GM18907 (cell line): Measurements from ENCODE around the gene OSBPL2.

Experiments
- ATAC-seq: cut with Tn5 transposase; IDR thresholded peaks from one replicate; pipeline ENCODE4 v1.9.1; 2021; ENCODE audit warnings: mild to moderate bottlenecking, moderate library complexity; ENCODE audit not compliant: unreplicated experiment

Gene OSBPL2

DNA sequence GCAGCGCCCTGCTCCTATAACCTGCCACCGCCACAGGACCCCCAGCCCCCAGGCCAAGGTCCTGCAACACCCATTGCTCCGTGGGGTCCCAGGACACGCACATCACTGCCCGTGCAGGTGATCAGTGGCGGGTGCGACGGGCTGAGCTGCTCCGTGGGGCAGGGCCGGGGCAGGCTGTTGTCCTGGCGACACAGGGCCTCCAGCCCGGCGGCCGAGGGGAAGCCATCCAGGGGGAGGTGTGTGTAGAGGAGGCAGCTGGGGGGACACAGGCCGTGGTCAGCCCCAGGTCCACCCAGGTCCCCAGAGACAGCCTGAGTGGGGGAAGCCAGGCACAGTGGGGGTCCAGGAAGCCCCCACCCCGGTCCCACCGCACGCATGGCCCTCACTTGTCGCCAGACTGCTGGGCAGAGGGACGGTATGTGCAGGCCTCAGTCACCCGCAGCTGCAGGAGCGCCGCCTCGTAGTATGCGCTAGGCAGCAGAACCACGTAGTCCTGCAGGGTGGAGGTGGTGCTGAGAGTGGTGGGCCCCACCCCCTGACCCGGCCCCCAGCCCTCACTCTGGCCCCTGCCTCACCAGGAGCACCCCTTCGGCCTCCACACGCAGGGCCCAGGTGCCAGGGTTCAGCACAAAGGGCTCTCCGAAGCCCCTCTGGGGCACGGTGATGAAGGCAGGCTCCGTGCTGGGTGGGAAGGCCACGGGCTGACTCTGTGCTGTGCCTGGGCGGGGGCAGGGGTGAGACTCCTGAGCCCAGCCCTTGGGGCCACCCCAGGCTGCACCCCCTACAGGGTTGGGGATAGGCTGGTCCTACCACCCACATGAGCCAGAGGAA lies 94.9 kb downstream of the OSBPL2 start:
- ATAC-seq = no peak

DNA sequence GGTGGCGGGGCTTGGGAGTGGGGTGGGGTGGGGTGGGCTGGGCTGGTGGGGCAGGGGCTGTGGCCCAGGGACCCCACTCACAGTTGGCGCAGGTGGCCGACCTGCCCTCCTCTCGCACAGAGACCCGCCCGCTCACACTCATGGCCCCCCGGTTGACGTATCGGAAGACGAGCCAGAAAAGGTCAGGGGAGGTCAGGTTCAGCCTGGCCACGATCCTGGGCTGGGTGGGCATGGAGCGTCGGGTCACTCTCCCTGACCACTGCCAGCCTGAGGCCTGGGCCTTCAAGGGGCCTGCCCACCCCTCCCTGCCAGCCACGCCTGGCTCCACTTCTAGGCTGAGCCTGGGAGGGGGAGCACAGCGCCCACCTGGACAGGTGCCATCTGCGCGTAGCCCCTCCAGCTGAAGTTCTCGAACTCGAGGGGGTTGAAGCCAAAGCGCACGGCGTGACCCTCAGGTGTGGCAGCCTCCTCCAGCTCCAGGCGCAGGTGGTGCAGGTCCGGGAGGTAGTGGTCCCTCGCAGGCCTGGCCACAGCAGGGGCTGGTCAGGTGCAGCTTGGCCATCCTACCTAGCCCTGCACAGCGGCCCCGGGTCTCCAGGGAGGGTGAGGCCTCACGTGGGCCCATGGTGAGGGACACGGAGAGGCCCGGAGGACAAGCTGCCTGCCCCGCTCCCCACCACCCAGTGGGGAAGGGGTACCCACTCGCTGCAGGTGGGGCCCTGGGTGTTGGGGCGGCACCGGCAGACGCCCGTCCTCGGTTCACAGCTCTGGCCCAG lies 95.7 kb downstream of the OSBPL2 start:
- no peak for ATAC-seq

GRCh38 chr20:62334881-62335280 lies 96.6 kb downstream of the OSBPL2 start:
- no peak for ATAC-seq

GRCh38 chr20:62335532-62335931 lies 97.2 kb downstream of the OSBPL2 start:
- ATAC-seq = no peak

DNA sequence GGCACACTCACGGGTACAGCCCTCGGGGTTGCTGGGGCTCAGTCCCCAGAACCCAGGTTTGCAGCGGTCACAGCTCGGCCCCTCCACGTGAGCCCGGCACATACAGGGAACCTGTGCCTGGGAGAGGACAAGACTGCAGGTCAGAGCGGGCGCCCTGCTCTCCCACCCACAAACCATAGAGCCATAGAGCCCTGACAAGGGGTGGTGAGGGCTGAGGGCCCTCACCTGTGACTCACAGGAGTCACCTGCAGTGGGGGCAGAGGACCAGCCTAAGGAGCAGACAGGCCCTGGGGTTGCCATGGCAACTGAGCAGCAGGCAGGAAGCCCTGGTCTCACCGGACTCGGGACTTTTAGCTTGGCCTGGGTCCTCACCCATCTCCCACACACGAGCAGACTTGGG lies 98.0 kb downstream of the OSBPL2 start:
- ATAC-seq = no peak

DNA sequence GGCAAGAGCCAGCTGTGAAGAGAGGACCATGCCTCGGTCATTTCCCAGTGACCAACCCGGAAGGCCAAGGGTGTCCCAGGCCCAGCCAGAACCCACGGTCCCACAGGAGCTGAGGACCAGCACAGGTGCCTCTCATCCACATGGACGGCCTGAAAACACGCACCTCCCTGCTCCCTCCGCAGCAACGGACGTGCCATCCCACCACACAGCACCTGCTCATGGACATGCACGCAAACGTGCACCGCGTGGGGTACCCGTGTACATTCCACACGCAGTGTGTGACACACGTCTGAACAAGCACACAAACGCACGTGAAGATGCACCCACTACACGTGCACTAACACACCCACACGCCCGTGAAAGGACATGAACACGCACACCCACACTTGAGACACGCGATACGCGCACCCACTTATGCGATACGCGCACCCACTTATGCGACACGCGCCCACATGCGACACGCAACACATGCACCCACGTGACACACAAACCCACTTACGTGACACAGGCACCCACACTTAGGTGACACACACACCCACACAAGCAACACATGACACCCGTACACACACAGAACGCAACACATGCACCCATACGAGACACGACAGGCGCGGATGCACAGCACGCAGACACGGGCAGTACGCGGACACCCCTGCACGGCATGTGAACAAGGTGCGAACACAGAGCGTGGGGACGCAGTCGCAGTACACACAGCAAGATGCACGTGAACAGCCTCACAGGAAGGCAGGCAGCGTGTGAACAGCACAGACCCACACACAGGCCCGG lies 98.6 kb downstream of the OSBPL2 start:
- ATAC-seq = no peak

GRCh38 chr20:62337558-62338293 lies 99.4 kb downstream of the OSBPL2 start:
- peak; percentile 52 for ATAC-seq

DNA sequence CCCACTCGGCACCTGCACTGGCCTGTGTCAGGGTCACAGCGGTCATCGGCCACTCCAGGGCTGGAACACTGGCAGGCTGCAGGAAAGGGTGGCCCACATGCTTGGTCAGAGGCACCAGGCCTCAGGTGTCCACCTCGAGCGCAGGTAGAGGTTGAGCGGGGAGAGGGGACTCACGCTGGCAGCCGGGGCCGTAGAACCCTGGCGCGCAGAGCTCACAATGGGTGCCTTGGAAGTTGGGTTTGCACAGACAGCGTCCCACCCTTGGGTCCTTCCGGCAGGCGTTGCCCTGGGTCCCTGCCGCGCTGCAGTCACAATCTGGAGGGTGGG lies 99.9 kb downstream of the OSBPL2 start:
- no peak for ATAC-seq

DNA sequence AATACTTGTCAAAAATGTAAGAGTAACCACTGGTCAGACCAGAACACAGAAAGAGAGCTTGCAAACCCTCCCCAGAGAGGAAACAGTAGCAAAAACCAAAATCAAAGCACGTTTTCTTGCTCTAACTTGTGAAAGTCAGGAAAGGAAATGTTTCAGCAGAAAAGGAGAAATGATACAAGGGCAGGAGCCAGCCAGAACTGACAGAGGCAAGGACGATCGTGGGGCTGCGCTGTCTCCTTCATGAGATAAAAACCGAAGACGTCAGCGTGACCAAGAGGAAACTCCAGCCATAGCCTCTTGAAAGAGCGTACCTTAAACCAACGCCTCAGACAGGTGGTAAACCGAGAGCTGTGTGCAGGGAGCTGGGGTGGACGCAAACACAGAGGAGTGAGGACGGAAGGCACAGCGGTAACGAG lies 101.3 kb downstream of the OSBPL2 start:
- ATAC-seq = peak; percentile 61

GRCh38 chr20:62342910-62343309 lies 104.6 kb downstream of the OSBPL2 start:
- ATAC-seq = no peak

DNA sequence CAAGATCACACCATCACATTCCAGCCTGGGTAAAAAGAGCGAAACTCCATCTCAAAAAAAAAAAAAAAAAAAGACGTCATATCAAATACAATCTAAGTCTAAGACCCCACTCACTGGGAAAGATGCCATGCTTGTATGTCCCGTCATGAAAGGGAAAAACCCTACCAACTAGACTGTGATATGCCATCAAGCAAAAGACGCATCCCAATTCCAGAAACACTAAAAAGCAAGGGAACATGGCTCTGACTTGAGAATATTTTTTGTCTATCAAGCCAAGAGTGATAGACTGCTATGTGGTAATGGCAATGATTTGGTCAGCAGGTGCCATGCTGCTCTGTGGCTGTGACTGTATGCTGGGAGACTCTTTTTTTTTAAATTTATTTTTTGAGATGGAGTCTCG lies 105.8 kb downstream of the OSBPL2 start:
- ATAC-seq = no peak

GRCh38 chr20:62344782-62345181 lies 106.5 kb downstream of the OSBPL2 start:
- no peak for ATAC-seq
